ENCODE data around the gene HOXB9.

DNA sequence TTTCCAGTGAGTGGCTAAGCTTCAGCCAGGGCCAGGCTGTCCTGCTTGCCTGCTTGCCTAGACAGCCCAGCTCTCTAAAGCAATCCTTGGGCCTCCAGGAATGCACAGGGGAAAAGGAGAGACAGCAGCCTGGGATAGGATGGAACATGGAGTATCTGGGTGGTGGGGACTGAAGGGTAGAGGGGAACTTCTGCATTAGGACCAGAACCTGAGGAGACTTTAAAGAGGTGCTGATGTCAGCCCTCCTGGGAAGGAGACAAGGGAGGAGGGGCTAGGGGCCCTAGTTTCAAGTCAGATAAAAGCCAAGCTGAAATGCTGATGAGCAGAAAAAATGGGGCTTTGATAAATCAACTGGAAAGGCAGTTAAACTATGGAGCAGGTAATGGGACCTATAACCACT is 17.1 kb downstream of the HOXB9 start:
- TF ChIP-seq, protein P1, sequence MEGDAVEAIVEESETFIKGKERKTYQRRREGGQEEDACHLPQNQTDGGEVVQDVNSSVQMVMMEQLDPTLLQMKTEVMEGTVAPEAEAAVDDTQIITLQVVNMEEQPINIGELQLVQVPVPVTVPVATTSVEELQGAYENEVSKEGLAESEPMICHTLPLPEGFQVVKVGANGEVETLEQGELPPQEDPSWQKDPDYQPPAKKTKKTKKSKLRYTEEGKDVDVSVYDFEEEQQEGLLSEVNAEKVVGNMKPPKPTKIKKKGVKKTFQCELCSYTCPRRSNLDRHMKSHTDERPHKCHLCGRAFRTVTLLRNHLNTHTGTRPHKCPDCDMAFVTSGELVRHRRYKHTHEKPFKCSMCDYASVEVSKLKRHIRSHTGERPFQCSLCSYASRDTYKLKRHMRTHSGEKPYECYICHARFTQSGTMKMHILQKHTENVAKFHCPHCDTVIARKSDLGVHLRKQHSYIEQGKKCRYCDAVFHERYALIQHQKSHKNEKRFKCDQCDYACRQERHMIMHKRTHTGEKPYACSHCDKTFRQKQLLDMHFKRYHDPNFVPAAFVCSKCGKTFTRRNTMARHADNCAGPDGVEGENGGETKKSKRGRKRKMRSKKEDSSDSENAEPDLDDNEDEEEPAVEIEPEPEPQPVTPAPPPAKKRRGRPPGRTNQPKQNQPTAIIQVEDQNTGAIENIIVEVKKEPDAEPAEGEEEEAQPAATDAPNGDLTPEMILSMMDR (IDR thresholded peaks at IDR 0.05): no peak
- TF ChIP-seq POLR2A (IDR thresholded peaks at IDR 0.05): no peak
